Skeletal muscle tissue (tissue), 4 donors: ENCODE results near the gene CD1D. TPM values are rescaled to one million over a fixed set of nuclear protein-coding genes. Genes with fewer than 3 reads are reported as not detected.

Source experiments
- H3K27ac ChIP-seq: one replicate; pipeline ENCODE4 v1.7.0; 2013; ENCODE audit warnings: mild to moderate bottlenecking, low read depth, low read length, inconsistent platforms
- H3K27me3 ChIP-seq, 3 donors: one replicate each; pipeline ENCODE4 v1.7.0; 2013; ENCODE audit warnings: low read length in 3 of 3; ENCODE audit not compliant: control insufficient read depth in 3 of 3, insufficient read depth in 3 of 3
- H3K36me3 ChIP-seq, 3 donors: one replicate each; pipeline ENCODE4 v1.7.0; 2013; ENCODE audit warnings: low read length in 3 of 3; ENCODE audit not compliant: control insufficient read depth in 3 of 3, insufficient read depth in 3 of 3
- H3K4me1 ChIP-seq, 3 donors: one replicate each; pipeline ENCODE4 v1.7.0; 2013; ENCODE audit warnings: low read length in 3 of 3, mild to moderate bottlenecking in 3 of 3; ENCODE audit not compliant: control insufficient read depth in 3 of 3, insufficient read depth in 3 of 3
- H3K4me3 ChIP-seq, 3 donors: one replicate each; pipeline ENCODE4 v1.7.0; 2013; ENCODE audit warnings: low read length in 3 of 3
- H3K9ac ChIP-seq, 3 donors: one replicate each; pipeline ENCODE4 v1.7.0; 2013; ENCODE audit warnings: low read length in 3 of 3, mild to moderate bottlenecking in 3 of 3, moderate library complexity in 2 of 3, low read depth in 1 of 3
- H3K9me3 ChIP-seq, 3 donors: one replicate each; pipeline ENCODE4 v1.7.0; 2013; ENCODE audit warnings: low read length in 3 of 3; ENCODE audit not compliant: control insufficient read depth in 3 of 3
- total RNA-seq: library from RNA; depleted of rRNA; stranded (reverse); fragments of >200 nt; gene quantifications from one replicate; pipeline ENCODE4 v1.2.3, GENCODE V29; 2014
- donor health status: Osteomylitis.

The CD1D gene
- total RNA-seq, 1 donor from 2014 or later: 1.0 TPM

GRCh38 chr1:158149577-158150269, 31.0 kb upstream of the CD1D start:
- peak overlapping the region; percentile 72 to 80 (median 79) for H3K4me3 ChIP-seq
- H3K27ac ChIP-seq: peak overlapping the region; percentile 65
- peak overlapping the region in 2 of 3 donors; percentile 50 to 68 for H3K9ac ChIP-seq
- H3K4me1 ChIP-seq: peaks cover 8 to 16% (median 8%) of the 10 kb centered on the region in 3 donors
- H3K36me3 ChIP-seq: no peaks in the 10 kb centered on the region
- peaks cover 0 to 3% (median 0%) of the 10 kb centered on the region in 3 donors for H3K27me3 ChIP-seq
- H3K9me3 ChIP-seq: no peaks in the 10 kb centered on the region

GRCh38 chr1:158150523-158150922, 30.2 kb upstream of the CD1D start:
- Histone ChIP-seq H3K4me1 (peaks cover 8 to 13% (median 8%) of the 10 kb centered on the region in 3 donors), H3K36me3 (no peaks in the 10 kb centered on the region), H3K27ac (no peak overlapping the region), H3K9me3 (no peaks in the 10 kb centered on the region), H3K4me3 (peak overlapping the region in 1 of 3 donors; percentile 79), H3K9ac (no peak overlapping the region), H3K27me3 (peaks cover 0 to 7% (median 0%) of the 10 kb centered on the region in 3 donors)

GRCh38 chr1:158153179-158153578, 27.5 kb upstream of the CD1D start:
- no peak overlapping the region for H3K4me3 ChIP-seq
- no peak overlapping the region for H3K9ac ChIP-seq
- no peaks in the 10 kb centered on the region for H3K9me3 ChIP-seq
- H3K36me3 ChIP-seq: no peaks in the 10 kb centered on the region
- peaks cover 8 to 13% (median 8%) of the 10 kb centered on the region in 3 donors for H3K4me1 ChIP-seq
- H3K27me3 ChIP-seq: peaks cover 0 to 7% (median 0%) of the 10 kb centered on the region in 3 donors
- no peak overlapping the region for H3K27ac ChIP-seq

GRCh38 chr1:158153746-158154444, 26.8 kb upstream of the CD1D start:
- no peak overlapping the region for H3K27ac ChIP-seq
- no peak overlapping the region for H3K9ac ChIP-seq
- no peaks in the 10 kb centered on the region for H3K9me3 ChIP-seq
- no peak overlapping the region for H3K4me3 ChIP-seq
- peaks cover 0 to 7% (median 0%) of the 10 kb centered on the region in 3 donors for H3K27me3 ChIP-seq
- H3K4me1 ChIP-seq: peaks cover 8 to 13% (median 8%) of the 10 kb centered on the region in 3 donors
- H3K36me3 ChIP-seq: no peaks in the 10 kb centered on the region

- no peak overlapping the region for H3K4me3 ChIP-seq
- H3K27ac ChIP-seq: no peak overlapping the region
- H3K27me3 ChIP-seq: peaks cover 0 to 7% (median 0%) of the 10 kb centered on the region in 3 donors
- no peaks in the 10 kb centered on the region for H3K9me3 ChIP-seq
- H3K9ac ChIP-seq: no peak overlapping the region
- H3K4me1 ChIP-seq: peaks cover 3 to 8% (median 3%) of the 10 kb centered on the region in 3 donors
- H3K36me3 ChIP-seq: no peaks in the 10 kb centered on the region
These were observed 26.2 kb upstream of the CD1D start for GRCh38 chr1:158154501-158154900.

- Histone ChIP-seq H3K27ac (no peak overlapping the region), H3K4me3 (no peak overlapping the region), H3K36me3 (no peaks in the 10 kb centered on the region), H3K9me3 (no peaks in the 10 kb centered on the region), H3K27me3 (peaks cover 0 to 7% (median 0%) of the 10 kb centered on the region in 3 donors), H3K4me1 (no peaks in the 10 kb centered on the region), H3K9ac (no peak overlapping the region)
These were observed 25.0 kb upstream of the CD1D start for GRCh38 chr1:158155673-158156072.

- H3K27ac ChIP-seq: no peak overlapping the region
- H3K4me3 ChIP-seq: no peak overlapping the region
- H3K36me3 ChIP-seq: no peaks in the 10 kb centered on the region
- no peak overlapping the region for H3K9ac ChIP-seq
- no peaks in the 10 kb centered on the region for H3K4me1 ChIP-seq
- H3K9me3 ChIP-seq: no peaks in the 10 kb centered on the region
- H3K27me3 ChIP-seq: peaks cover 0 to 10% (median 0%) of the 10 kb centered on the region in 3 donors
These were observed 21.1 kb upstream of the CD1D start for GRCh38 chr1:158159597-158159996.

- H3K27ac ChIP-seq: no peak overlapping the region
- no peak overlapping the region for H3K4me3 ChIP-seq
- no peaks in the 10 kb centered on the region for H3K4me1 ChIP-seq
- H3K36me3 ChIP-seq: no peaks in the 10 kb centered on the region
- no peak overlapping the region for H3K9ac ChIP-seq
- peaks cover 0 to 5% (median 0%) of the 10 kb centered on the region in 3 donors for H3K27me3 ChIP-seq
- H3K9me3 ChIP-seq: no peaks in the 10 kb centered on the region
These were observed 19.2 kb upstream of the CD1D start for GRCh38 chr1:158161446-158161845.

GRCh38 chr1:158163000-158163947, 17.4 kb upstream of the CD1D start:
- peaks cover 0 to 5% (median 2%) of the 10 kb centered on the region in 3 donors for H3K27me3 ChIP-seq
- H3K27ac ChIP-seq: no peak overlapping the region
- H3K36me3 ChIP-seq: no peaks in the 10 kb centered on the region
- H3K4me3 ChIP-seq: no peak overlapping the region
- H3K4me1 ChIP-seq: no peaks in the 10 kb centered on the region
- H3K9ac ChIP-seq: no peak overlapping the region
- H3K9me3 ChIP-seq: no peaks in the 10 kb centered on the region
